ACHN (cell line): Measurements from ENCODE around the gene ITFG1.
"Not testable (repeated sequence)": the region's sequence is repeated elsewhere in the genome, so short reads cannot be mapped to it uniquely, and the experiment has no call there.

ENCODE experiments used
- DNase-seq: peaks from one replicate; pipeline ENCODE4 v3.0.0-alpha.2; 2015
- in situ Hi-C: cut with HindIII; loops from 2 replicates; pipeline ENCODE4 v1.10.0; 2017; ENCODE audit warnings: low sequenced_read_pairs, low pct_ligation_motif_present, low pct_unique_long_range_greater_than_20kb

The ITFG1 gene

DNA sequence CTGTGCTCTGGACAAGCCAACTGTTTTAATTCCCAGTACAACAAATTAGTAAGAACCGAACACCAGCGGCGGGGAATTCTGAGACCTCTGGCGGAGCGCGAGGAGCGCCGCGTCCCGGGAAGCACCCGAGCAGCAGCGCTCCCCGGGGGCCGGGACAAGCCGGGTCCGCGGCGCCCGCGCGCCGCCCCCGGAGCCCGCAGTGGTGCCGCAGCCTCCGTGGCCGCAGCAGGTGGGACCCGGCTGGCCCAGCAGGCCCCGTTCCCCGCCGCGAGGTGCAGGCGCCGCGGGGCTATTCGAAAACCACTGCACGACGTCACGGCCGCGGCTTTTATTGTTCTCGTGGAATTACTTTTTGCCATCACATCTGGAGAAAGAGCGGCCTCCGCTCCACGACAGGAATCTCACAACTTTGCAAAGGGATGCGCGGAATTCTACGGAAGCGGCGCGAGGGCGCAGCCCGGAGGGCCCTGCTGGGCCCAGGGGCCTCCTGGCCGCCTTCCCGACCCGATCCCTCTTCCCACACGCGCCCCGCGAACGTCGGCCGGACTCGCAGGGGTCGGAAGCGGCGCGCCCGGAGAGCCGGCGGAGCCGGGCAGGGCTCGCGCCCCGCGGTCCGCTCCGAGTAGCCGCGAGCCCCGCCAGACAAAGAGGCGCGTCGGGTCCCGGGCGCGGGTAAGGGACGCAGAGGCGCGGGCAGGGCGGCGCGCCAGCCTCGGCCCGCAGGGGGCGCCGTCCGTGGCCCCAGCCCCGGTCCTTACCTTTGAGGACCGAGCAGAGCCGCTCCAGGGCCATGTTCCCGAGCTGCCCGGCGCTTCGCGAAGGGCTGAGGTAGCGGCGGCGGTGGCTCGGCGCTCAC is 317.8 kb downstream of the ITFG1 start:
- peak; percentile 88 for DNase-seq
- in situ Hi-C loops = no loop called here

DNA sequence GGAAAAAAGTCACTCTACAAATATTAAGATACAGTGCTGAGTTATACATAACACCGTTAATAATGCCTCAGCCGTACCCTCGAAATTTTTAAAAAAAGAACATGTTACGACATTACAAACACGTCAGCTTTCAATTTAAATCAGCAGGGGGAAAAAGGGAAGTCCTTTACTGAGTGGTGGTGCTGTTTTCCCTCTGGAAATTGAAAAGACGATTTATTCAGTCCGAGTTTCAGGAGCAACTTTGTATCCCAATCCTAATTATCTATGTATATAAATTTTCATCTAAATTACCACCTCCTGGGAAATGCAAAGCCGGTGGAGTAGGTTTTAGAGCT is 318.4 kb downstream of the ITFG1 start:
- in situ Hi-C loops = no loop called here
- DNase-seq = peak; percentile 65

DNA sequence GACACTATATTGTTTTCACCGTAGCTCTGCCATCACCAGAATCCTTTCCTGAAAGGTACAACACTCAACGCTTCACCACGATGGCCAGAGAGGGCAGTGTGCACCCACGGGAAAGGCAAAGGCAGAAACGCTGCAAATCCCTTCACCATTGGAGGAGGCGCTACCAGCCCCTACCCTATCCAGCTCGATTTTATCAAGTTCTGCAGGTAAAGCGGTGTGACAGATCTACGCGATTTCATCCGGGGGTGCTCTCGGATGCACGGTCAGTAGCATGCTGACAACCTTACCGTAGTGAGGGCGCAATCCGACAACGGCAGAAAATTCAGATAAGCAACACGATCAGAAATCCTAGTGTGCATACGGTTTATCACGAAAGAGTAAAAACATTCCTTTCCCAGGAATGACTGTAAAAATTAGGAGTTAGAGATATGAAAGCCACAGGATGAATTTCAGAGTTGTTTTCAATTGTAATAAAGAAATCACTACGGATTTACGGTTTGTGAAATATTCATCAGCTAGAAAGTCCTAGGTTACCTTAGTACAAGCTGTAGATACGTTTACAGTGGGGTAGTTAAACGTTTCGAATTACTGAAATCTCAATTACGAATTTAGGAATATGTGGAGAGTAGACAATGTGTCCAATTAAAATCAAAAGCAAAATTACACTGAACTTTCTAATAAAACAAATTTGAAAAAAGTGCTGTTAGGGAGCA is 318.9 kb downstream of the ITFG1 start:
- in situ Hi-C loops = no loop called here
- DNase-seq = peak; percentile 96

DNA sequence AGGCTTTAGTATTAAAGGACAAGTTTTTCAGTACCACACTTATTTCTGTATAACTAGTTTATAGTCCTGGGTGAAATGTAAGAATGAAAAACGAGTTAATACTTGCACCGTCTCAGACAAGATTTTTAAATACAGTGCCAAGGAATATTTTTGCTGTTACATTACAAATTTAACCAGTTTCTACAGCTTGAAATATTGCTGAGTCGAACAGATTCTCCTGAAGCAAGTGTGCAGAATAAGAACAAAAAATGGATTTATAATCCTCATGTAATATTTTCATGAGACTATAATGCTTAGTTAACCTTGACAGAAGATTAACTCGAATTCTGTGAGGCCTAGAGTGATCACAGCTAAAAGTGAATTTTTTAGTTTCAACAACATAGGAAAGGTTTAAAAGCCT is 320.2 kb downstream of the ITFG1 start:
- in situ Hi-C loops = no loop called here
- DNase-seq = no peak

DNA sequence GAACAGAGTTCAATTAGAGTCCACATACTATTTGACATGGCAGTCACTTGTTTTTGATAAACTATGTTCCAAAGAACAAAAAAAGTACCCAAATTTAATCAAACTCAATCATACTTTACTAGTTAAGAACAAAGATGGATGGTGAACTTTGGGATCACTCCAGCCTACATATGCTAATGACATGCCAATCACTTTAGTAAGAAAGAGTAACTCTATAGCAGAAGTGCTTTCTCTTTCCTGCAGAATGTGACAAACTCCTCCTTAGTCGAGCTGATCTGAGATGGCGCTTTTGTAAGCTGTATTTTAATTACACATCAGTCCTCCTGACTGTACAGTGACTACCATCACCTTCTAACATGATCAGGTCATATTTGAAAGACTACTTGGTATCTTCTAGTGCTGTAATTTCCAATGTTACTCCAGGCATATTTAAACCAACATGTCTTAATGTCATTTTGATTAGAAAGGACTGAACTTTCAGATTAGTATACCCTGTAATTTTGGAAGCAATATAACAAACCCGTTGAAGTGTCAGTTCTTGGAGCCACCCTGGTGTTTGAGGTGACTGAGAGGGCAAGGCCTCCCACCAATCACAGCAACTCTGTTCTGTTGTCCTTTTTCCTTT is 321.2 kb downstream of the ITFG1 start:
- in situ Hi-C loops = no loop called here
- DNase-seq = peak; percentile 55

DNA sequence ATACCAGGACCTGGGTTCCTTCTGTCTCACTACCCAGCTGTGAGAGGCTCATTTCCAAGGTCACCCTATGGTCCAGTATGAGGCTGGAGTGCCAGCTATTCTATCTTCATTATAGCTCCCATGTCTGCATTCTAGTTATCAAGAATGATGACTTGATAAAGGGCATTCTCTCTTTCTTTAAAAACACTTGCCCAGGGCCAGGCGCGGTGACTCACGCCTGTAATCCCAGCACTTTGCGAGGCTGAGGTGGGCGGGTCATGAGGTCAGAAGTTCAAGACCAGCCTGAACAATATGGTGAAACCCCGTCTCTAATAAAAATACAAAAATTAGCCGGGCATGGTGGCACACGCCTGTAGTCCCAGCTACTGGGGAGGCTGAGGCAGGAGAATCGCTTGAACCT is 322.9 kb downstream of the ITFG1 start:
- in situ Hi-C loops, DNase-seq: not testable (repeated sequence)

DNA sequence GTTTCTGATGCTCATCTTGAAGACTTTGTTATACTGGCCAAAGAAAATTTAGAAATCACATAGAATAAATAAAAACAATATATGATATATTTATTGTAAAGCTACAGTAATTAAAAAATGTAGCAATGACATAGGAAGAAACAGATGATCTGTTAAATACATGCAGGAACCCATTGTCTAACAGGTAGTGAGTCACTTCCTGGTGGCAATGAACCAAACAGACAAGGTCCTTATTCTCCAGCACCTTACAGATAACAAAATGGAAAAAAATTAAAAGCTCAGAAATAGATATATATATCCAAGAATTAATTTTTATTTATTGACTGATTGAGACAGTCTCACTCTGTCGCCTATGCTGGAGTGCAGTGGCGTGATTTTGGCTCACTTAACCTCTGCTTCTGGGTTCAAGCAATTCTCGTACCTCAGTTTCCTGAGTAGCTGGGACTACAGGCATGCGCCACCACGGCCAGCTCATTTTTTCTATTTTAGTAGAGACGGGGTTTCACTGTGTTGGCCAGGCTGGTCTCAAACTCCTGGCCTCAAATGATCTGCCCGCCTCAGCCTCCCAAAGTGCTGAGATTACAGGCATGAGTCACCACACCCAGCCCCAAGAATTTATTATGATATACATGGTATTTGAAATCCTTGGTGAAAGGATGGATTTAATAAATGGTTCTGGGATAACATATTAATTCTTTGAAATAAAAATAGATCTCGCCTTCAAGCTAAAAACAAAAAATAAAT is 324.6 kb downstream of the ITFG1 start:
- peak; percentile 59 for DNase-seq
- in situ Hi-C loops = no loop called here

DNA sequence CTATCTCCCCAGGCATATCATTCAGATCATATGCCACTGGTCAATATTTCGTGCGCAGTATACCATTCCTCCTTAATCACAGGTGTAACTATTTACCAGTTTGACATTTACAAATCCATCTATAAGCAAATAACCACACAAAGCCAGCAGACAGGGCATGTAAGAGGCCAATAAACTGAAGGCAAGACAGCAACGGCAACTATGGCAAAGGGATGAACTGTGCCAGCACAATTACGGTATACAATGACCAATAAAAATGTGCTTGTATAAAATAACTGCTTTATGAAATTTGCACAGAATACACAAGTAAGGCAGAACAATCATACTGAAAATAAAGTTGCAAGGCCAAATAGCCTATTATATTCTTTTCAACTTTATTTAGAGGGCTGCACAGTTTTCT is 326.3 kb downstream of the ITFG1 start:
- no peak for DNase-seq
- in situ Hi-C loops = no loop called here

DNA sequence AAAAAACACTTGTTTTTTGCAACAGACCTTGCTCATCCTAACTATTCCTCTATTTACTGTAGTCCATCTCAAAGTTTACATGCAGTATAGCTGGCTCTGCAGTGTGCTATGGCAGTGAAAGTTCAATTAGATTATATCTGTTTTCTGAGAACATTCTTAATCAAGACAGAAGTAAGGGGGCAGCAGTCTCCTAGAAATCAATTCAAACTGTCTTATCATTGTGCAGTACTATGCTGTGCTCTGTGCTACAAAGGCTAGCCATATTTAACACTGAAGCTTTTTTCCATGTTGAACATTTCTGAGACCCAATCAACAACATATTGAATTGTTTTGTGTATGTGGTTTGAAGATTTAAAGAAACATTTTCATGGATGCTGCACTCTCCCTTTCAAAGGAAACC is 328.6 kb downstream of the ITFG1 start:
- in situ Hi-C loops = no loop called here
- peak; percentile 20 for DNase-seq

DNA sequence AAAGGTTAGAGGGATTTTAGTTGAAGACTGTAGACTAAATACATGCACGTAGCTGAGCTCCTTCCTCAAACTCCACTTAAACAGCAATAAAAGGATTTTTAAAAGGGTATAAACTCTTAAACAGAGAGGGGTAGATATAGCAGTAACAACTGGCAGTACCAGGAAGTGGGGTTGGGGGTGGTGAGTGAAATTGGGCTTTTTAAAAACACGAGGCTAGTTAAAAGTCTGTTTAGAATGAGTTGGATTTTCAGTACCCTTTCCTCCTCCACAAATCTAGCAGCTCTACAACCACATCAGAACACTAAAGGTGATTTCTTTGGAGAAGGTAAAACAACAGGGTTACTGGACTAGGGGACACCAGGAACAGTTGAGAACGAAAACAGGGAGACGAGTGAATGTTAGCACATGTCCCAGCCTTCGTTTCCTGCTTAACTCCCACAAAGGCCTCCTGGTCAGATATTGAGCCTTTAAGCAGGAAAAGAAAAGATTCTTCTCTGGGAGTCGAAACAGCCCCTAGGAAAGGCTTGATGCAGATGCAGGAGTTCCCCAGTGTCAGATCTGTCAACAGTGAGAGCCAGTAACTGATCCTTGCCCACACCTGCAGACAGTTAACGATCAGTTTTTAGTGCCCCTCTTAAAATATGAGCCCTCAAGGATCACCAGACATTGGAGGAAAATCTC is 331.0 kb downstream of the ITFG1 start:
- DNase-seq = no peak
- in situ Hi-C loops = no loop called here

DNA sequence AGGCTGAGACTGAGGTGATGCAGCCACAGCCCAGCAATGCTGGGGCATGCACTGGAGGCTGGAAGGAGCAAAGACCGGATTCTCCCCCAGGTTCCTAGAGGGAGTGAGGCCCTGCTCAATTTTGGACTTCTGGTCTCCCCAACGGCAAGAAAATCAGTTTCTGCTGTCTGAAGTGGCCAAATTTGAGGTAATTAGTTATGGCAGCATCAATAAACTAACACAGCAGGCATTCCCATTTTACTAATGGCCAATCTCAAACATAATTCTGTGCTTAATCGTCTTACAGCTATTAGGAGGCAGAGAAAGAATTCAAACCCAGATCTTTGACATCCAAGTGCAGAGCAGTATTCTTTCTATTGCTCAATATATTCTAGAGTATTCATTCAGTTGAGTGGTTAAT is 333.3 kb downstream of the ITFG1 start:
- DNase-seq = no peak
- in situ Hi-C loops = no loop called here

DNA sequence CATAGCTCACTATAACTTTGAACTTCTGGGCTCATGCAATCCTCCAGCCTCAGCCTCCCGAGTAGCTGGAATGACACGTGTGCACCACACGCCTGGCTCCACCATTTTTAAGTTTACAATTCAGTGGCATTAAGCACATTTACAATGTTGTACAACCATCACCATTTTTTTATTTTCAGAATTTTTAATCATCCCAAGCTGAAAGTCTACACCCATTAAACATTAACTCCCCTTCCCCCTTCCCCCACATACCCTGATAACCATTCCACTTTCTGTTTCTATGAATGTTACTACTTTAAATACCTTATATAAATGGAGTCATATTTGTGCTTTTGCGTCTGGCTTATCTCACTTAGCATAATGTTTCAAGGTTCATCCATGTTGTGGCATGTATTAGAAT is 335.1 kb downstream of the ITFG1 start:
- no peak for DNase-seq
- in situ Hi-C loops = no loop called here

DNA sequence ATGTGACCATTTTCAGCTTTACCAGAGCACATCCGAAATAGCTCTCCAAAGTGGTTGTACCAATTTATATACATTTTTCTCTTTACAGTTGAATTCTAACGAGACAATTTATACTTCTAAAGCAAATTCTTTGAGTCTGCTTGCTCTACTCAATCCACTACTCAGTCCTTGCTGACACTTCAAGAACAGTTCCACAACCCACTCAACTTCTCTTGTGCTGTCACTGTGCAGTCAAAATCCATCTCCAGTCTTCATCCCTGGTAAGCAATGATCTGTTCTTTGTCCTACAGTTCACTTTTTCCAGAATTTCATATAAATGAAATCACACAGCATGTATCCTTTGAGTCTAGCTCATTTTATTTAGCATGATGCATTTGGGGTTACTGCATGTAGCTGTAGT is 347.7 kb downstream of the ITFG1 start:
- in situ Hi-C loops = no loop called here
- DNase-seq = no peak

DNA sequence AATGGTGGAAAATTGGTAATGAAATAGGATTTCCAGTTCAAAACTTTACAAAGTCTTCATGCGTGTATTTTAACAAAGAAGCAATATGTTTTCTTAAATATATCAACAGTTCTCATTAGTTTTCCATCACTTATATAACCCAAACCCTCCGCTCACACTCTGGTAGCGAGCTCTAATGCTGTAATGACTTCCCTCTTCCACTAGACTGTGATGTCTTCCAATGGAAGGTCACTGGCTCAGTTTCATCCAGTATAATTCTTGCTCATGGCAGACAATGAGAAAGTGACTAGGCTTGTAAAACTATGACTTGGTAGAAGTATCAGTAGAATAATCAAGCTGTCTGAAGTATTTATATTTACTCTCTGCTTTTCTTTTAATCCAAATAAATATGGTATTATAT is 349.9 kb downstream of the ITFG1 start:
- DNase-seq = peak; percentile 8
- in situ Hi-C loops = no loop called here

DNA sequence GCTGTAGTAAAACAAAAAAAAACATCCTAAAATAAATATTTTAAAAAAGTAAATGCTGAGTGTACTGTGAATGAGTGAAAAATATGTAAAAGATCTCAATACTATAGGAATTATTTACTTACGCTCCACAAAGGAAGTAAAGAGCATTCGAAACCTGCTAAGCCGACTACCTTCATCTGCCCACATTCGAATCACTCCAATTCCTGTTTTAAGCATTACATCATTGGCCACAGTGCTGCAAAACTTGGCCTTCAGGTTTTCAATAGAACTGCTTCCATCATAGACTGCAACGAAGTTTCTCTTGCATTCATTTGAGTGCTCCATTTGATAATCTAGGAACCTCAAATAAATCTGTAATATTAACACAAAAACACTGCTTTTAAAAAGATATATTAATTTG is 351.5 kb downstream of the ITFG1 start:
- in situ Hi-C loops = no loop called here
- no peak for DNase-seq
